ENCODE measurements around the gene HIKESHI. TPM values are rescaled to one million over a fixed set of nuclear protein-coding genes. Genes with fewer than 3 reads are reported as not detected.

Gene HIKESHI
- total and polyA plus RNA-seq, 2 of the 13 experiments (the other 11 are each of a cell fraction or from before 2014, with no cell fraction given), result 67.8 to 74.8 TPM

GRCh38 chr11:86302092-86302793 lies at the start of gene HIKESHI (continued):
- TF ChIP-seq ZNF589 (CRISPR knock-in tag; conservative IDR thresholded peaks at IDR 0.05), result no peak
- TF ChIP-seq POLR2G (IDR thresholded peaks at IDR 0.05; ENCODE audit: low read depth, low read length), result peak; percentile 93
- peak; percentile 95 for TF ChIP-seq ZNF687 (CRISPR knock-in tag; IDR thresholded peaks at IDR 0.05)
- TF ChIP-seq EHMT2 (IDR thresholded peaks at IDR 0.05; ENCODE audit: borderline replicate concordance, low read depth, low read length), result no peak; the same call in 1 of the 2 replicates
- TF ChIP-seq ZFP36 (IDR thresholded peaks at IDR 0.05; ENCODE audit: borderline replicate concordance, low read depth, low read length, partially characterized antibody), result no peak
- TF ChIP-seq PBX2 (CRISPR knock-in tag; IDR thresholded peaks at IDR 0.05), result no peak
- TF ChIP-seq HMGA1 (CRISPR knock-in tag; conservative IDR thresholded peaks at IDR 0.05), result no peak
- peak; percentile 83; the same call in 1 of the 2 replicates for TF ChIP-seq KDM2A (CRISPR knock-in tag; IDR thresholded peaks at IDR 0.05; ENCODE audit: borderline replicate concordance, low read depth)
- peak; percentile 100 for TF ChIP-seq THAP11 (CRISPR knock-in tag; IDR thresholded peaks at IDR 0.05)
- no peak for TF ChIP-seq SKIL (CRISPR knock-in tag; IDR thresholded peaks at IDR 0.05; ENCODE audit: borderline replicate concordance)
- no peak for TF ChIP-seq CREBL2 (CRISPR knock-in tag; IDR thresholded peaks at IDR 0.05; ENCODE audit: borderline replicate concordance)
- TF ChIP-seq ZSCAN25 (CRISPR knock-in tag; IDR thresholded peaks at IDR 0.05), result no peak
- TF ChIP-seq AKAP8 (CRISPR knock-in tag; IDR thresholded peaks at IDR 0.05), result 0 out of 2 replicates have a peak, but pooled peaks have one; percentile 38
- peak; percentile 76 for TF ChIP-seq MIXL1 (CRISPR knock-in tag; IDR thresholded peaks at IDR 0.05)
- no peak for TF ChIP-seq ZNF614 (CRISPR knock-in tag; IDR thresholded peaks at IDR 0.05; ENCODE audit: borderline replicate concordance)
- no peak for TF ChIP-seq HHEX (CRISPR knock-in tag; IDR thresholded peaks at IDR 0.05)
- TF ChIP-seq ZNF501 (CRISPR knock-in tag; IDR thresholded peaks at IDR 0.05), result peak; percentile 97
- TF ChIP-seq ZNF256 (CRISPR knock-in tag; conservative IDR thresholded peaks at IDR 0.05), result no peak
- TF ChIP-seq ZFP90 (CRISPR knock-in tag; IDR thresholded peaks at IDR 0.05; ENCODE audit: borderline replicate concordance), result peak; percentile 81; the same call in 1 of the 2 replicates
- no peak for TF ChIP-seq REL (CRISPR knock-in tag; conservative IDR thresholded peaks at IDR 0.05)
- peak; percentile 70; the same call in 1 of the 2 replicates for TF ChIP-seq IRF9 (CRISPR knock-in tag; IDR thresholded peaks at IDR 0.05; ENCODE audit: borderline replicate concordance)

Data from HepG2 (cell line).